HepG2 (cell line): ENCODE results near the gene DCTN2. TPM values are rescaled to one million over a fixed set of nuclear protein-coding genes. Genes with fewer than 3 reads are reported as not detected.

Experiments used
- ATF2 ChIP-seq: sonication (generic); formaldehyde crosslinking; IDR thresholded peaks from 2 replicates; pipeline ENCODE4 v1.4.0; 2020; ENCODE audit warnings: missing genetic modification reagents
- ATF7 ChIP-seq, 2 experiments: fragments of 450-650 bp in 1 of 2; sonication (generic) in 1 of 2; formaldehyde crosslinking in 1 of 2; IDR thresholded peaks; 2 replicates each; pipeline versions ENCODE4 v1.4.0 to v1.6.1; 2016 to 2020; ENCODE audit warnings: antibody characterized with exemption in 1 of 2, mild to moderate bottlenecking in 1 of 2, missing genetic modification reagents in 1 of 2
- CCDC6 ChIP-seq: sonication (generic); formaldehyde crosslinking; IDR thresholded peaks from 2 replicates; pipeline ENCODE4 v1.8.1; 2022; ENCODE audit warnings: mild to moderate bottlenecking, missing genetic modification reagents, moderate library complexity
- CEBPG ChIP-seq: IDR thresholded peaks from 2 replicates; pipeline ENCODE4 v1.6.1; 2016
- FOSL2 ChIP-seq: sonication (generic); formaldehyde crosslinking; IDR thresholded peaks from 2 replicates; pipeline ENCODE4 v1.4.0; 2020; ENCODE audit warnings: missing genetic modification reagents
- JUN ChIP-seq: sonication (generic); formaldehyde crosslinking; IDR thresholded peaks from 2 replicates; pipeline ENCODE4 v1.4.0; 2020; ENCODE audit warnings: mild to moderate bottlenecking, missing genetic modification reagents
- KDM2A ChIP-seq: sonication (generic); formaldehyde crosslinking; IDR thresholded peaks from 2 replicates; pipeline ENCODE4 v1.4.0; 2020; ENCODE audit warnings: low read depth, missing genetic modification reagents, borderline replicate concordance
- KLF11 ChIP-seq: IDR thresholded peaks from 2 replicates; pipeline ENCODE4 v1.6.1; 2016; ENCODE audit warnings: missing compliant biosample characterization
- PREB ChIP-seq: sonication (generic); formaldehyde crosslinking; IDR thresholded peaks from 2 replicates; pipeline ENCODE4 v1.4.0; 2020; ENCODE audit warnings: missing genetic modification reagents
- RXRB ChIP-seq: IDR thresholded peaks from 2 replicates; pipeline ENCODE4 v1.6.1; 2016; ENCODE audit warnings: borderline replicate concordance, missing genetic modification reagents, missing compliant biosample characterization
- SMYD3 ChIP-seq: sonication (generic); formaldehyde crosslinking; IDR thresholded peaks from 2 replicates; pipeline ENCODE4 v1.8.1; 2023; ENCODE audit warnings: mild to moderate bottlenecking, missing genetic modification reagents
- SUZ12 ChIP-seq: fragments of 150-350 bp; IDR thresholded peaks from 2 replicates; pipeline ENCODE4 v1.6.1; 2014; ENCODE audit warnings: low read depth, low read length
- TFAP4 ChIP-seq: sonication (generic); IDR thresholded peaks from 2 replicates; pipeline ENCODE4 v1.6.1; 2016; ENCODE audit warnings: low read depth, borderline replicate concordance
- THAP11 ChIP-seq: IDR thresholded peaks from 2 replicates; pipeline ENCODE4 v1.6.1; 2016; ENCODE audit warnings: missing biosample characterization, missing genetic modification reagents
- XBP1 ChIP-seq: sonication (generic); formaldehyde crosslinking; IDR thresholded peaks from 2 replicates; pipeline ENCODE4 v1.5.0; 2020; ENCODE audit warnings: missing genetic modification reagents
- ZBTB25 ChIP-seq: IDR thresholded peaks from 2 replicates; pipeline ENCODE4 v1.6.1; 2018; ENCODE audit warnings: missing genetic modification reagents
- ZMAT3 ChIP-seq: sonication (generic); formaldehyde crosslinking; conservative IDR thresholded peaks from 2 replicates; pipeline ENCODE4 v1.7.0; 2021; ENCODE audit warnings: missing genetic modification reagents
- ZNF12 ChIP-seq: sonication (generic); formaldehyde crosslinking; IDR thresholded peaks from 2 replicates; pipeline ENCODE4 v1.5.0; 2020; ENCODE audit warnings: missing genetic modification reagents
- ZNF138 ChIP-seq: sonication (generic); formaldehyde crosslinking; IDR thresholded peaks from 2 replicates; pipeline ENCODE4 v1.5.0; 2020; ENCODE audit warnings: mild to moderate bottlenecking, low read depth, missing genetic modification reagents
- ZNF143 ChIP-seq: sonication (generic); formaldehyde crosslinking; IDR thresholded peaks from 2 replicates; pipeline ENCODE4 v1.4.0; 2020; ENCODE audit warnings: missing genetic modification reagents
- ZNF607 ChIP-seq: sonication (generic); formaldehyde crosslinking; IDR thresholded peaks from 2 replicates; pipeline ENCODE4 v1.5.1; 2020; ENCODE audit warnings: missing genetic modification reagents, mild to moderate bottlenecking, borderline replicate concordance
- ZNF800 ChIP-seq: sonication (generic); formaldehyde crosslinking; IDR thresholded peaks from 2 replicates; pipeline ENCODE4 v1.4.0; 2020; ENCODE audit warnings: missing genetic modification reagents
- polyA plus RNA-seq, 8 experiments: library from polyadenylated mRNA; depleted of rRNA in 3 of 8; stranded (reverse) in 7 of 8; unstranded in 1 of 8; fragments of >200 nt; fragmentation: Illumina TruSeq in 4 of 8; extraction: Trizol in 4 of 8; gene quantifications; 2 replicates each; pipeline versions ENCODE4 v1.2.1 to v1.2.3, GENCODE V29; 2011 to 2016; ENCODE audit warnings: low read depth in 4 of 8, missing spikeins in 1 of 8, mixed read lengths in 1 of 8; ENCODE audit not compliant: insufficient read depth in 1 of 8
- total RNA-seq, 5 experiments: library from RNA; depleted of rRNA; stranded (reverse); fragments of >200 nt; fragmentation: Illumina TruSeq; extraction: Trizol; gene quantifications; 2 replicates each; pipeline ENCODE4 v1.2.3, GENCODE V29; 2016; ENCODE audit warnings: low read depth in 1 of 5

The DCTN2 gene
- total and polyA plus RNA-seq, 2 of the 13 experiments (the other 11 are each of a cell fraction or from before 2014, with no cell fraction given) = 72.0 to 77.4 TPM

- TF ChIP-seq ZNF143 (CRISPR knock-in tag) (peak; percentile 92), KLF11 (CRISPR knock-in tag) (0 out of 2 replicates have a peak, but pooled peaks have one; percentile 25), ZBTB25 (CRISPR knock-in tag) (0 out of 2 replicates have a peak, but pooled peaks have one; percentile 2), ZMAT3 (CRISPR knock-in tag) (no peak), ZNF138 (no peak), PREB (no peak), ATF7 (IDR thresholded peaks at IDR 0.05) (peak; percentile 92; the same call in 1 of the 2 replicates), ATF7 (CRISPR knock-in tag; IDR thresholded peaks at IDR 0.05) (peak; percentile 97; the same call in 1 of the 2 replicates), FOSL2 (CRISPR knock-in tag) (0 out of 2 replicates have a peak, but pooled peaks have one; percentile 14), THAP11 (CRISPR knock-in tag) (peak; percentile 99), ATF2 (CRISPR knock-in tag) (peak; percentile 99), XBP1 (CRISPR knock-in tag) (no peak), ZNF12 (CRISPR knock-in tag) (no peak), ZNF800 (CRISPR knock-in tag) (no peak), CCDC6 (CRISPR knock-in tag) (no peak), KDM2A (CRISPR knock-in tag) (0 out of 2 replicates have a peak, but pooled peaks have one; percentile 15), TFAP4 (0 out of 2 replicates have a peak, but pooled peaks have one; percentile 14), CEBPG (CRISPR knock-in tag) (peak; percentile 75), SMYD3 (CRISPR knock-in tag) (no peak), SUZ12 (peak; percentile 61; the same call in 1 of the 2 replicates), RXRB (CRISPR knock-in tag) (0 out of 2 replicates have a peak, but pooled peaks have one; percentile 20), JUN (CRISPR knock-in tag) (peak; percentile 80; the same call in 1 of the 2 replicates), ZNF607 (CRISPR knock-in tag) (0 out of 2 replicates have a peak, but pooled peaks have one; percentile 7)
Observed at GRCh38 chr12:57547288-57548012, 458 bp upstream of the DCTN2 start (continued).
